ENCODE data around the gene MPO. TPM values are rescaled to one million over a fixed set of nuclear protein-coding genes. Genes with fewer than 3 reads are reported as not detected.

Gene MPO
- total and polyA plus RNA-seq, 7 donors: 0.11 to 0.95 (median 0.38) TPM

DNA sequence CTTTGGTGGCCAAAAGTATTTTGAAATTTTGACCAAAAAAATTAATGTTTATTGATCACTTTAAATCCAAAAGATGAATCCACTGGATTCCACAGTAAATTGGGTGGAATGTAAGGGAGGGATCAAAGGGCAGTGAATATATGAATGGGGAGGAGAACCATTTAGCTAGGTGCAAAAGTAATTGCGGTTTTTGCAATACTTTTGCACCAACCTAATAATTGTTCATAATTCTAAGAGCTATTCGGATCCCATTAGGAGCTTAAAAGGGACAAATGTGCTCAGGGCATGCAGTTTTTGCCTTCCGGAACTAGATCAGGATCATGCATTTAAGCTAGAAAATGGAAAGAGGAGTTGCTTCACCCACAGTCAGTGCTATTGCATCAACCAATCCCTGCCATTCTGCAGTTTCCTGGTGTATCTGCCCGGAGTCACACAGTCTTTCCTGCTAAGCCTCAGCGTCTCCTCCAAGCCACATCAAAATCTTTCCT is 42.5 kb downstream of the MPO start, which contains the start of gene LPO:
Gene LPO, plus strand, starts transcription at position 438 of the 488 bp plus-strand sequence. CDS start 4,396 bp downstream, outside the sequence.
- Histone ChIP-seq H3K27ac (no peak within 1 kb of the TSS), H3K36me3 (ENCODE audit: insufficient read depth in 1 of 2, low read depth in 1 of 2) (no peaks in the 10 kb centered on the region), H3K4me3 (no peak within 1 kb of the TSS), H3K27me3 (ENCODE audit: insufficient read depth in 3 of 3, low read length in 2 of 3) (peaks cover 0 to 47% (median 4%) of the 10 kb centered on the region in 3 donors), H3K9me3 (no peaks in the 10 kb centered on the region), H3K4me1 (no peaks in the 10 kb centered on the region)
- DNase-seq (no peak), ATAC-seq (no peak)
- 64 to 67% (median 66%) methylated on average over 5 of the region's 5 CpGs for WGBS, 3 donors
- intact Hi-C loops (cut with DNase I): no loop called here
- TF ChIP-seq CTCF (IDR thresholded peaks at IDR 0.05): no peak

DNA sequence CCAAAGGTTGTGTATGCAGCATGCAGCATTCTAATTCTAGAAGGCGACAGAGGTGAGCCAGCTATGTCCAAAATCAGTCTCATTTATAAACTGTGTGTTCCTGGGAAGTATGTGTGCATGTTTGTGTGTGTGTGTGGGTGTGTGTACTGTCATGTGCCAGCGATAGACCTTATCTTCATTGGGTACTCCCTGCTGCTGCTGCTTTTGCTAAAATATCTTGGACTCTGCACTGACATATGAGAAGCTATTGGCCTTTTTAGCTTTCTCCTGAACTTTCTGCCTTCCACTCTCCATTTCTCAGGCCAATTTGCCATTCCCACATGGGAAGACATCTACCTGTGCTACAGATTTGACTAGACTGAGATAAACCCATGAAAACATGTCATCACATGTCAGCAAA is 44.3 kb downstream of the MPO start:
- Histone ChIP-seq H3K36me3 (ENCODE audit: insufficient read depth in 1 of 2, low read depth in 1 of 2) (no peaks in the 10 kb centered on the region), H3K27ac (no peak overlapping the region), H3K4me1 (no peaks in the 10 kb centered on the region), H3K27me3 (ENCODE audit: insufficient read depth in 3 of 3, low read length in 2 of 3) (peaks cover 0 to 36% (median 4%) of the 10 kb centered on the region in 3 donors), H3K9me3 (no peaks in the 10 kb centered on the region), H3K4me3 (no peak overlapping the region)
- TF ChIP-seq CTCF (IDR thresholded peaks at IDR 0.05): no peak
- intact Hi-C loops (cut with DNase I): no loop called here
- no peak for DNase-seq
- no peak for ATAC-seq
- WGBS, 3 donors: 68 to 88% (median 81%) methylated on average over 2 of the region's 2 CpGs

DNA sequence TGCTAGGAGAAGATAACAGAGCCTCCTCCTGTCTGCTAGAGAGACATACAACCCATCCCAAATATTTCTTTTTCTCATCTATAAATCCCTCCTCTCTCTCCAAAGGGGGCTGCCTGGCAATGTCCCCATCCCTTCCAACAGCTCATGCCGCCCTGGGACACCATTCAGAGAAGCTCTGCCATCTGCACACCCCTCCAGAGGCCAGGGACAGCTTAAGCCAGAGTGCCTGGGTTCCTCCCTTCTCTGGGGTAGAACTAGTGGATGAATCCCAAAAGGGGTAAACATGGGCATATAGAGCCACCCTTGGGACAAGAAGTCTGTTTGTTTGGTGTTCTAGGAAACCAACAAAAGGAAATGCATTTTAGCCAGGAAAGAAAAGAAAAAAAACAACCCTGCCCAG is 44.9 kb downstream of the MPO start:
- Histone ChIP-seq H3K27ac (no peak overlapping the region), H3K27me3 (ENCODE audit: insufficient read depth in 3 of 3, low read length in 2 of 3) (peaks cover 0 to 32% (median 4%) of the 10 kb centered on the region in 3 donors), H3K4me1 (no peaks in the 10 kb centered on the region), H3K4me3 (no peak overlapping the region), H3K36me3 (ENCODE audit: insufficient read depth in 1 of 2, low read depth in 1 of 2) (no peaks in the 10 kb centered on the region), H3K9me3 (no peaks in the 10 kb centered on the region)
- intact Hi-C loops (cut with DNase I): no loop called here
- 53 to 60% (median 55%) methylated on average over 1 of the region's 1 CpG for WGBS, 3 donors
- no peak for DNase-seq
- no peak for TF ChIP-seq CTCF (IDR thresholded peaks at IDR 0.05)
- no peak for ATAC-seq

DNA sequence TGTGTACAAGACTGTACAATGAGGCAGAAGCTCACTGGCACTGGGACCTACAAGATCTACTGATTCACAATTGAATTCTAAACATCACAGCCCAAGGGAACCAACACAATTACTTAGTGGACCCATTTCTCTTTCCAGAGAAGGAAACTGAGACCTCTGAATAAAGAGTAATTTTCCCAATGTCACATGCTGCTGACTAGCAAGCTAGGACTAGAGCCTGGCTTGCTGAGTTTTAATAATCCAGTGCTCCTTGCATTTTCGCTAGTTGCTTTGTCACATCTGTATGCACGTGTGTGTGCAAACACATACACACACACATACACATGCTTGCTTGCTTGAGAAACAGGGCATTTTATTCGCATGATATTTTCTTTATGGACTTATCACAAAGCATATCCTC is 46.2 kb downstream of the MPO start:
- 72 to 83% (median 81%) methylated on average over 3 of the region's 3 CpGs for WGBS, 3 donors
- DNase-seq (no peak), ATAC-seq (no peak)
- H3K4me3 ChIP-seq: no peak overlapping the region
- intact Hi-C loops (cut with DNase I): no loop called here
- H3K4me1 ChIP-seq: no peaks in the 10 kb centered on the region
- no peak for TF ChIP-seq CTCF (IDR thresholded peaks at IDR 0.05)
- no peak overlapping the region for H3K27ac ChIP-seq
- no peaks in the 10 kb centered on the region for H3K36me3 ChIP-seq (ENCODE audit: insufficient read depth in 1 of 2, low read depth in 1 of 2)
- H3K27me3 ChIP-seq (ENCODE audit: insufficient read depth in 3 of 3, low read length in 2 of 3): peaks cover 0 to 26% (median 0%) of the 10 kb centered on the region in 3 donors
- H3K9me3 ChIP-seq: no peaks in the 10 kb centered on the region

DNA sequence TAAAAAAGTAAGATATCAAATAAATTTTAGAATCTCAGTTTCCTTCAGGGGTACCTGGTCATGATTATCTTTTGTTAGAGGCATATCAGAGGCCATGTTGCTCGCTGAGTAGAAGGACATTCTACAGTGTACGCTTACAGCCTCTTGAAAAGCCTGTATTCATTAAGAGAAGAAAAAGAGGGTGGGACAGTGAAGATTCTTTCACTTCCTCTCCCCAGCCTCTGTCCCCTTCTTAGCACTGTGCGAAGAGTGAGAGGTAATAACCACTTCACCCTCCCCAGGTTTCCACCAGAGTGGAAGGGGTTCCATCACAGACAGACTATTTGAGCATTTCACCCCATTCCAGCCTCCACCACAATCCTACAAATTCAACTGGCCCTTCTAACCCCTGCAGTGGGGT is 47.2 kb downstream of the MPO start:
- DNase-seq (no peak), ATAC-seq (no peak)
- H3K4me3 ChIP-seq: no peak overlapping the region
- no peaks in the 10 kb centered on the region for H3K4me1 ChIP-seq
- intact Hi-C loops (cut with DNase I): no loop called here
- no peak for TF ChIP-seq CTCF (IDR thresholded peaks at IDR 0.05)
- no peak overlapping the region for H3K27ac ChIP-seq
- peaks cover 0 to 20% (median 0%) of the 10 kb centered on the region in 3 donors for H3K27me3 ChIP-seq (ENCODE audit: insufficient read depth in 3 of 3, low read length in 2 of 3)
- no peaks in the 10 kb centered on the region for H3K9me3 ChIP-seq
- no peaks in the 10 kb centered on the region for H3K36me3 ChIP-seq (ENCODE audit: insufficient read depth in 1 of 2, low read depth in 1 of 2)
- 64 to 86% (median 77%) methylated on average over 3 of the region's 3 CpGs for WGBS, 3 donors
